KG1 (cell line): Measurements from ENCODE around the gene MBD4.
"Not testable (repeated sequence)": the region's sequence is repeated elsewhere in the genome, so short reads cannot be mapped to it uniquely, and the experiment has no call there.

Experiments
- DNase-seq: peaks from one replicate; lab custom pipeline; 2025; lab: John Stamatoyannopoulos, UW

The MBD4 gene

GRCh38 chr3:129409541-129409940, 30.2 kb downstream of the MBD4 start:
- DNase-seq, result no peak

- no peak for DNase-seq
Observed at GRCh38 chr3:129404610-129405009, 35.1 kb downstream of the MBD4 start.

GRCh38 chr3:129404130-129404529, 35.6 kb downstream of the MBD4 start:
- DNase-seq, result no peak

GRCh38 chr3:129403450-129403849, 36.3 kb downstream of the MBD4 start:
- DNase-seq, result no peak

GRCh38 chr3:129402616-129403015, 37.1 kb downstream of the MBD4 start:
- DNase-seq, result no peak

GRCh38 chr3:129402210-129402609, 37.5 kb downstream of the MBD4 start:
- DNase-seq, result no peak

DNA sequence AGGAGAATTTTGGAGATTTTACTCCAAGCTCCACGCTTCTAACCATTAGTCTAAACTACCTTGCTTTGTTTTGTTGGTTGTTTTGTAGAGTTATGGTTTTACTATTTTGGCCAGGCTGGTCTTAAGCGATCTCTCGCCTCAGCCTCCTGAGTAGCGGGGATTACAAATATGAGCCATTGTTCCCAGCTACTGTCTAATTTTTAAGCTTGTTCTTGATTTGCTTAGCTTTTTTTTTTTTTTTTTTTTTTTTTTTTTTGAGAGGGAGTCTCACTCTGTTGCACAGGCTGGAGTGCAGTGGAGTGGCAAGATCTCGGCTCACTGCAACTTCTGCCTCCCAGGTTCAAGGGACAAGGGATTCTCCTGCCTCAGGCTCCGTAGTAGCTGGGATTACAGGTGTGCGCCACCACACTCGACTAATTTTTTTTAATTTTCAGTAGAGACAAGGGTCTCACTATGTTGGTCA, 39.8 kb downstream of the MBD4 start:
- peak; percentile 55 for DNase-seq

DNA sequence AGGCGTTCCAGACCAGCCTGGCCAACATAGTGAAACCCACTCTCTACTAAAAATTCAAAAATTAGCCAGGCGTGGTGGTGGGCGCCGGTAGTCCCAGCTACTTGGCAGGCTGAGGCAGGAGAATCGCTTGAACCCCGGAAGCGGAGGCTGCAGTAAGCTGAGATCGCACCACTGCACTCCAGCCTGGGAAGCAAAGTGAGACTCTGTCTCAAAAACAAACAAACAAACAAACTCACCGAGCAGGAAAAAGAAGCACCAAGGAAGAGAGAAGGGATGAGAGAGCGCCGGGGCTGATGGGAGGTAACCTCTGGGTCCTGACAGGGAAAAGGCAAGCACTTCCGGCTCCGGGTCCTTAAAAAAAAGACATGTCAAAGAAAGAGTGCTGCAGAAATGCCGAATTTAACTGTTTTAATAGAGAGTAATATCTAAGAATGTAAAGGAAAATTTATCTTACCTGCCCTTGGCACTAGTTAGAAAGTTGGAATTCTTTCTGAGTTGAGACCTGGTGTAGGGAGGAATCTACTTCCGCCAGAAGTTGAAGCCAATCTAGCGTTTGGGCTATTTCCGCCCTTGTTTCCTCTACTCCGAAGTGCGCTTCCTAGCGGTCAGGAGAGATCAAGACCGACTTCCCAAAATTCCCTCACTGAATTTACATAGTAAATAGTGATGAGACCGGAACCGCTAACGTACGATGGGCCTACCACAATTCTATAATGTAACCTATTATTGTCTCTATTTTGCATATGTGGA, 40.4 kb downstream of the MBD4 start:
- DNase-seq, result peak; percentile 90

GRCh38 chr3:129398803-129399144, 41.0 kb downstream of the MBD4 start:
- peak; percentile 27 for DNase-seq

DNA sequence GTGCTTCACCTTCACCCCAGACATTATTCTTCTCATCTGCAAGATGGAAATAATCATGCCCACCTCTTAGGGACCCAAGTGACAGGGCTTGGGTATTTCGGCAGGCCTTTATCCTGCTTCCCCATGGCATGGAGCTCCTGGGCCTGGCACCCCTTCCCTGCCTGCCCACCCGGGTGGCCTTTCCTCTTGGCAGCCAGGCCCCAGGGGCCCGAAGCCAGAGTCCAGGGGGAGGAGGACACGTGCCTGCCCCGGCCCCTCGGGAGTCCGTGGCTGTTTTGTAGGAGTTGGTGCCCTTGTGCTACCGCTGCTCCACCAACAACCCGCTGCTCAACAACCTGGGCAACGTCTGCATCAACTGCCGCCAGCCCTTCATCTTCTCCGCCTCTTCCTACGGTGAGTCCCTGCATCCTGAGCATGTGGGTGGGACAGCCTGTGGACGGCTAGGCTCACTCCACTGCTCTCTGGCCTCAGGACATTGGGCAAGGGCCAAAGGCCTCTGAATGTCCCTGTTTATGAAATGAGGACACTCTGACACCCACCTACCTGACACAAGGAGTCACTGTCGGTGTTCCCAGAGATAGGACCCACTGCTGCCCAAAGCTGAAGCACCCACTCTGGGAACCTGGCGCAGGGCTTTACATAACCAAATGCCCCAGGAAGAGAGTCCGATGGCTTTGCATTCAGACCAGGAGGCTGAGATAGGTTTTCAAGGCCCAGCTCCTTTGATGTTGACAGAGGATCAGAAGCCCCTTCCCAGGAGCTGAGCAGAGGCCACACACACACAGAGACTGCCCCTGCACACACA, 45.8 kb downstream of the MBD4 start:
- not testable (repeated sequence) for DNase-seq

- no peak for DNase-seq
Observed at GRCh38 chr3:129393271-129393670, 46.5 kb downstream of the MBD4 start.

DNA sequence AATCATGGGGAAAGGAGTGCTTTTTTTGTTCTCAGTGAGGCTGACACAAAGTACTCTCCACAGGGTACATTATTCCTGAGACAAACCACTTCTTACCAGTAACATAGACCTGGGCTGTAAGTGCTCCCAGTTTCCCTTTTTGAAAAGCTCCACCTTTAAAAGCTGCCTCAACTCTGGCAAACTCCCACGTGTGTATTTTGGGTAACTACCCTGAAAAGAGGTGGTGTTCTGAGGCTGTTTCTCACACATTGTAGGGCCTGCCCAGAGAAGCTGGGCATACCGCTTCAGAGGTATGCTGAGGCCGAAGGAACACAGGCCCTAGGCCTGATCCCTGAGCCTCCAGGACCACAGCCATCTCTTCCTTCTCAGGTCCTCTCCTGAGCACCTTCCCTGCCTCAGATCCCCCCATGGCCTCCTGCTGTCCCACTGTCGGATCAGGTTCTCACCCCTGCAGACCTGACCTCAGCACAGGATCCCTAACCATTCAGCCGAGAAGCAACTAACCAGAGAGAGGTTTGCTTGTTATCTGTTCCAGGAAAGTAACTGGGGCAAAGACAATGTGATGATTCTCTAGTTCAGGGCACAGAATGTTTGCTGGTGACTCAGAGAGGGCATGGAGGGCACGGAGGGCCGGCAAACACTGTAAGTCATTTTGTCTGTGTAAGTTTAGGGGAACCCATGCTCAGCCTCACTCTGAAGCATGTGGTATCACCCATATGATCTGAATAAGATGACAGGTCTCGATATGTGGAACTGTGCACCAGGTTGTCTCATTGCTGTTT, 47.5 kb downstream of the MBD4 start:
- not testable (repeated sequence) for DNase-seq

- DNase-seq, result not testable (repeated sequence)
Observed at GRCh38 chr3:129391583-129391982, 48.2 kb downstream of the MBD4 start.

- no peak for DNase-seq
Observed at GRCh38 chr3:129389572-129389937, 50.2 kb downstream of the MBD4 start.

GRCh38 chr3:129388791-129389571, 50.8 kb downstream of the MBD4 start:
- DNase-seq, result not testable (repeated sequence)

- no peak for DNase-seq
Observed at GRCh38 chr3:129387487-129387886, 52.3 kb downstream of the MBD4 start.

DNA sequence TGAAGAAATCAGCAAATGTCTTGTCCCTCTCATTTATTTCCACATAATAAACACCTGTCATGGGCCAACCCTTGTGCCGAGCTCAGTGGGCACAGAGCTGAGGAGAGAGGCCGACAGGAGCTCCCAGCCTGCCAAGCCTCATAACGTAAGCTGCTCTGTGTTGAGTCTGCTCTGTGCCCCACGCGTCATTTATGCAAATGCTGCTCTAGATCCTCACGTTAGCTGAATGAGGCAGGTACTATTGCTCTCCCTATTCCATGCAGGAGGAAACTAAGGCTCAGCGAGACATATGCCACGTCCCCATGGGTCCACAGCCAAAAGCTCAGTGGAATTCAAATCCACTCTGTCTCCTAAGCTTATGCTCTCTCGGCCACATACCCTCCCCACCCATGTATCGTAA, 52.8 kb downstream of the MBD4 start:
- DNase-seq, result no peak

DNA sequence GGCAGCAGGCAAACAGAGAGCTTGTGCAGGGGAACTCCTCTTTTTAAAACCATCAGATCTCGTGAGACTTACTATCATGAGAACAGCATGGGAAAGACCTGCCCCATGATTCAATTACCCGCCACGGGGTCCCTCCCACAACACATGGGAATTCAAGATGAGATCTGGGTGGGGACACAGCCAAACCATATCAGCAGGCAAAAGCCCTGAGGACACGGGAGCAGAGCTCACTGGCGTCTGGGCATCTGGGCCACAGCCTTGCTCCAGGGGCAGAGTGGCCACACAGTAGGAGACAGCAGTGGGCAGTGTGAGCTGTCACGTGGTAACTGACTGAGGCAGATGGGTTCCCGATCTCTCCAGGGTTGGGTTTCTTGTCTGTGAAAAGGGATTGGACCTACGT, 54.2 kb downstream of the MBD4 start:
- not testable (repeated sequence) for DNase-seq

DNA sequence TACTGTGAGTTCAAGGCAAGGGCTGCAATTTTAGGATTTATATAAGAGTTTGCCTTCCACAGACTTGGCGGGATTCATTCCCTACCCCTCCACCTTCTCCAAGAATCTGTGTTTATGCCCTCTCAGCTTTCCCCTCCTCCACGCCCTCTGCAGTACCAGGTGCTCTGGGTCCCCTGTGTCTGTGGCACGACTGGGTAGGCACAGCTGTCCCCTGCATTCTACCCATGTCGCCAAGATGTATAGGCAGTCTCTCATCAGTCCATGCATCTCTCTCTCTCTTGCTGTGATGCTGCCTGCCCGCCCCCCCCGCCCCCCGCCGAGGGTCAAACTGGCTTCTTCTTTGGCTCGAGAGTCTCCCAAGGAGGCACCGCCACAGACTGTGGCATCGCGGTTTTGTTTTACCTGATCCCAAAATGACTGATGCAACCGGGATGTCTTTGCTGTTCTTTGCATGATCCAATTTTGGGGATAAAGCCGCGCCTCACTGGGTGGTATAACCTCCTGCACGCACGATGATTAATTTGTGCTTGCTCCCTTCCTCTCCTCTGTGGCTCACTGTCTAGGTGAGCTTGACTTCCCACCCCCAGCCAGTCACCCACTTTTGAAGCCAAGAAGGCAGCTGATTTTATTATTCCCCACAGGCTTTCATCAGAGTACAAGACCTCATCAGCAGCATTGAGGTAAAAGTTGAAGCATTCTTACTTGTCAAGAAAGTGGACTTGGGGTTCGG, 55.0 kb downstream of the MBD4 start:
- DNase-seq, result no peak

DNA sequence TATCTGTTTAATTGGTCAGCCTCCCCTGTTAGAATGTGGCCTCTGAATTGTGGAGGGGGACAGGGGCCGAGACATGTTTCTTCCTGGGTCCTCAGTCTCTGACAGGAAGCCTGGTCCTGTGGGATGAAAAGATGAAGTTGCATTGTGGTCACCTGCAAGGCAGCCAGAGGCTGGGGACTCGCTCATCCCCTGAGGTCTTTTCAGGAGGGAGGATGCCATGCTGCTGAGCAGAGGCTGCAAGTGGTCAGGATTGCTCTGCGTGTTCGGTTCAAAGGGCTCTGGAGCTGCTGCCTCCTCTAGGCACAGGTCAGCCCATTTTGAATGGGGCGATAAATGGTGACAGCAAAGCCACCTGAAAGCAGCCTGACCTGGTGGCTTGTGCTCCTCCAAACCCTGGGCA, 55.6 kb downstream of the MBD4 start:
- not testable (repeated sequence) for DNase-seq

- peak; percentile 27 for DNase-seq
Observed at GRCh38 chr3:129383292-129383860, 56.4 kb downstream of the MBD4 start.
